Tibial nerve (tissue), 4 donors: Measurements from ENCODE around the gene ADGRL3. TPM values are rescaled to one million over a fixed set of nuclear protein-coding genes. Genes with fewer than 3 reads are reported as not detected.

Experiments used
- DNase-seq, 2 donors: peaks; one replicate each; pipeline ENCODE4 v3.0.0-alpha.2; 2019; ENCODE audit warnings: low spot score in 2 of 2
- H3K27ac ChIP-seq, 4 donors: fragments of 200-600 bp; sonication (generic) in 3 of 4; one replicate each; pipeline ENCODE4 v1.5.1; 2017 to 2019; ENCODE audit warnings: mild to moderate bottlenecking in 1 of 4
- H3K27me3 ChIP-seq, 2 donors: fragments of 200-600 bp; sonication (generic) in 1 of 2; one replicate each; pipeline versions ENCODE4 v1.5.1 to v1.6.0; 2017 to 2019
- H3K36me3 ChIP-seq, 3 donors: fragments of 200-600 bp; sonication (generic); one replicate each; pipeline ENCODE4 v1.5.1; 2018 to 2019
- H3K4me1 ChIP-seq, 4 donors: fragments of 200-600 bp; sonication (generic) in 3 of 4; one replicate each; pipeline ENCODE4 v1.5.1; 2017 to 2019
- H3K4me3 ChIP-seq, 4 donors: fragments of 200-600 bp; sonication (generic) in 3 of 4; one replicate each; pipeline ENCODE4 v1.5.1; 2017 to 2019; ENCODE audit warnings: mild to moderate bottlenecking in 1 of 4, moderate library complexity in 1 of 4
- H3K9me3 ChIP-seq, 4 donors: fragments of 200-600 bp; sonication (generic) in 3 of 4; one replicate each; pipeline ENCODE4 v1.5.1; 2017 to 2019
- CTCF ChIP-seq, 5 experiments: fragments of 200-600 bp in 3 of 5; fragments of 450-650 bp in 2 of 5; sonication (generic) in 3 of 5; IDR thresholded peaks; one replicate each; pipeline ENCODE4 v1.5.1; 2016 to 2019; ENCODE audit warnings: antibody characterized with exemption in 5 of 5, mild to moderate bottlenecking in 3 of 5, moderate library complexity in 2 of 5
- EP300 ChIP-seq, 2 donors: sonication (generic); formaldehyde crosslinking; IDR thresholded peaks; one replicate each; pipeline ENCODE4 v1.6.1; 2017; ENCODE audit warnings: antibody characterized with exemption in 2 of 2, mild to moderate bottlenecking in 1 of 2
- POLR2A ChIP-seq, 2 donors: fragments of 450-650 bp; IDR thresholded peaks; one replicate each; pipeline ENCODE4 v1.6.1; 2017; ENCODE audit warnings: antibody characterized with exemption in 2 of 2, mild to moderate bottlenecking in 2 of 2, moderate library complexity in 2 of 2
- WGBS, 2 donors: methylation state at CpG; one replicate each; pipeline ENCODE4 v1.1.5; 2018; 5-methylcytosine and 5-hydroxymethylcytosine counted together
- total RNA-seq, 4 donors: library from RNA; depleted of rRNA; stranded (reverse); fragments of >200 nt; gene quantifications; one replicate each; pipeline ENCODE4 v1.1.0, GENCODE V29; 2016

ADGRL3 gene
- total RNA-seq, 4 donors from 2014 or later, result 20.1 to 51.3 (median 28.2) TPM

- Histone ChIP-seq H3K4me1 (peaks cover 0 to 5% (median 0%) of the 10 kb centered on the region in 4 donors), H3K27me3 (no peaks in the 10 kb centered on the region), H3K27ac (no peak overlapping the region), H3K9me3 (no peaks in the 10 kb centered on the region), H3K4me3 (no peak overlapping the region), H3K36me3 (no peaks in the 10 kb centered on the region)
- 91 to 97% methylated on average over 4 of the region's 4 CpGs for WGBS, 2 donors
- no peak for DNase-seq
- no peak for TF ChIP-seq CTCF (IDR thresholded peaks at IDR 0.05)
- TF ChIP-seq EP300 (IDR thresholded peaks at IDR 0.05), result no peak
- TF ChIP-seq POLR2A (IDR thresholded peaks at IDR 0.05), result no peak
Measured at GRCh38 chr4:61223385-61223784, 23.3 kb downstream of the ADGRL3 start.

GRCh38 chr4:61224573-61224972, 24.4 kb downstream of the ADGRL3 start:
- 89 to 91% methylated on average over 8 of the region's 8 CpGs for WGBS, 2 donors

GRCh38 chr4:61225656-61226055, 25.5 kb downstream of the ADGRL3 start:
- H3K4me3 ChIP-seq, result no peak overlapping the region
- no peak for DNase-seq
- TF ChIP-seq CTCF (IDR thresholded peaks at IDR 0.05), result no peak
- no peak for TF ChIP-seq POLR2A (IDR thresholded peaks at IDR 0.05)
- no peak for TF ChIP-seq EP300 (IDR thresholded peaks at IDR 0.05)
- H3K27me3 ChIP-seq, result no peaks in the 10 kb centered on the region
- H3K9me3 ChIP-seq, result no peaks in the 10 kb centered on the region
- H3K27ac ChIP-seq, result no peak overlapping the region
- peaks cover 0 to 5% (median 0%) of the 10 kb centered on the region in 4 donors for H3K4me1 ChIP-seq
- 79 to 83% methylated on average over 1 of the region's 1 CpG for WGBS, 2 donors
- no peaks in the 10 kb centered on the region for H3K36me3 ChIP-seq

More at GRCh38 chr4:61224573-61224972, 24.4 kb downstream of the ADGRL3 start:
- no peak for TF ChIP-seq EP300 (IDR thresholded peaks at IDR 0.05)
- Histone ChIP-seq H3K4me3 (no peak overlapping the region), H3K27ac (no peak overlapping the region), H3K9me3 (no peaks in the 10 kb centered on the region), H3K36me3 (no peaks in the 10 kb centered on the region), H3K27me3 (no peaks in the 10 kb centered on the region), H3K4me1 (peaks cover 0 to 5% (median 0%) of the 10 kb centered on the region in 4 donors)
- no peak for DNase-seq

GRCh38 chr4:61231421-61231820, 31.3 kb downstream of the ADGRL3 start:
- H3K9me3 ChIP-seq, result no peaks in the 10 kb centered on the region
- H3K36me3 ChIP-seq, result no peaks in the 10 kb centered on the region
- H3K4me3 ChIP-seq, result no peak overlapping the region
- H3K27ac ChIP-seq, result no peak overlapping the region
- DNase-seq, result no peak
- no peaks in the 10 kb centered on the region for H3K27me3 ChIP-seq
- TF ChIP-seq CTCF (IDR thresholded peaks at IDR 0.05) (no peak), POLR2A (IDR thresholded peaks at IDR 0.05) (no peak), EP300 (IDR thresholded peaks at IDR 0.05) (no peak)
- WGBS, 2 donors, result 53 to 64% methylated on average over 7 of the region's 7 CpGs
- H3K4me1 ChIP-seq, result peaks cover 0 to 3% (median 0%) of the 10 kb centered on the region in 4 donors

- no peak for TF ChIP-seq CTCF (IDR thresholded peaks at IDR 0.05)
- no peak for TF ChIP-seq EP300 (IDR thresholded peaks at IDR 0.05)
- TF ChIP-seq POLR2A (IDR thresholded peaks at IDR 0.05), result no peak
- Histone ChIP-seq H3K4me3 (no peak overlapping the region), H3K27me3 (no peaks in the 10 kb centered on the region), H3K9me3 (no peaks in the 10 kb centered on the region), H3K27ac (no peak overlapping the region), H3K4me1 (peaks cover 0 to under 1% (median 0%) of the 10 kb centered on the region in 4 donors), H3K36me3 (no peaks in the 10 kb centered on the region)
- DNase-seq, result no peak
- WGBS, 2 donors, result 59 to 67% methylated on average over 1 of the region's 1 CpG
Measured at GRCh38 chr4:61239250-61239649, 39.1 kb downstream of the ADGRL3 start.

GRCh38 chr4:61243962-61244361, 43.8 kb downstream of the ADGRL3 start:
- no peak for TF ChIP-seq POLR2A (IDR thresholded peaks at IDR 0.05)
- no peak for TF ChIP-seq CTCF (IDR thresholded peaks at IDR 0.05)
- no peak for TF ChIP-seq EP300 (IDR thresholded peaks at IDR 0.05)
- no peak overlapping the region for H3K27ac ChIP-seq
- H3K4me3 ChIP-seq, result no peak overlapping the region
- H3K9me3 ChIP-seq, result no peaks in the 10 kb centered on the region
- no peak for DNase-seq
- WGBS, 2 donors, result 44 to 78% methylated on average over 2 of the region's 2 CpGs
- peaks cover 0 to 11% (median 0%) of the 10 kb centered on the region in 4 donors for H3K4me1 ChIP-seq
- H3K27me3 ChIP-seq, result no peaks in the 10 kb centered on the region
- no peaks in the 10 kb centered on the region for H3K36me3 ChIP-seq
